GM12801 (cell line): ENCODE results near the gene KPRP.

ENCODE experiments used
- TF ChIP-seq, protein P1 (sequence below): IDR thresholded peaks from one replicate; pipeline ENCODE4 v1.5.1; 2011; ENCODE audit warnings: control low read depth; ENCODE audit not compliant: insufficient read length; ENCODE audit errors: extremely low read depth

The KPRP gene, protein sequence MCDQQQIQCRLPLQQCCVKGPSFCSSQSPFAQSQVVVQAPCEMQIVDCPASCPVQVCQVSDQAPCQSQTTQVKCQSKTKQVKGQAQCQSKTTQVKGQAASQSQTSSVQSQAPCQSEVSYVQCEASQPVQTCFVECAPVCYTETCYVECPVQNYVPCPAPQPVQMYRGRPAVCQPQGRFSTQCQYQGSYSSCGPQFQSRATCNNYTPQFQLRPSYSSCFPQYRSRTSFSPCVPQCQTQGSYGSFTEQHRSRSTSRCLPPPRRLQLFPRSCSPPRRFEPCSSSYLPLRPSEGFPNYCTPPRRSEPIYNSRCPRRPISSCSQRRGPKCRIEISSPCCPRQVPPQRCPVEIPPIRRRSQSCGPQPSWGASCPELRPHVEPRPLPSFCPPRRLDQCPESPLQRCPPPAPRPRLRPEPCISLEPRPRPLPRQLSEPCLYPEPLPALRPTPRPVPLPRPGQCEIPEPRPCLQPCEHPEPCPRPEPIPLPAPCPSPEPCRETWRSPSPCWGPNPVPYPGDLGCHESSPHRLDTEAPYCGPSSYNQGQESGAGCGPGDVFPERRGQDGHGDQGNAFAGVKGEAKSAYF

DNA sequence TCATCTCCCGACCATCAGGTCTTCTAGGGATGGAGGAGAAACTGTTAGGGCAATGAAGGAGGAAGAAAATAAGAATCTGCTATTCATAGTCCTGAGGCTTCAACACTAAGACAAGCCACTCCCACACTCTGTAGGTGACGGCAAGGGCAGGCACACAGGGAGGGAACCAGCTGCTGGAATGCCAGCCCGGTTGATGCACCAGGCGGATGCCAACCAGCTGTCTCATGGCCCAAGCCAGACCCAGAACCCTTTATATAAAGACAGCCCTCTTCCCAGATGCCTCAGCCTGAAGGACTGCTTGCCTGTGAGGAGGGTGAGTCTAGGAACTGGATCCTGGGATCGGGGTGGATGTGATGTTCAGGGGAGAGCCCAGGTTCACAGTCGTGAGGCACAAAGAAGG, at the start of gene KPRP:
Gene KPRP (plus strand): TSS at position 279 of the 400 bp plus-strand sequence. CDS start 1,564 bp downstream, outside the sequence.
- TF ChIP-seq, protein P1, sequence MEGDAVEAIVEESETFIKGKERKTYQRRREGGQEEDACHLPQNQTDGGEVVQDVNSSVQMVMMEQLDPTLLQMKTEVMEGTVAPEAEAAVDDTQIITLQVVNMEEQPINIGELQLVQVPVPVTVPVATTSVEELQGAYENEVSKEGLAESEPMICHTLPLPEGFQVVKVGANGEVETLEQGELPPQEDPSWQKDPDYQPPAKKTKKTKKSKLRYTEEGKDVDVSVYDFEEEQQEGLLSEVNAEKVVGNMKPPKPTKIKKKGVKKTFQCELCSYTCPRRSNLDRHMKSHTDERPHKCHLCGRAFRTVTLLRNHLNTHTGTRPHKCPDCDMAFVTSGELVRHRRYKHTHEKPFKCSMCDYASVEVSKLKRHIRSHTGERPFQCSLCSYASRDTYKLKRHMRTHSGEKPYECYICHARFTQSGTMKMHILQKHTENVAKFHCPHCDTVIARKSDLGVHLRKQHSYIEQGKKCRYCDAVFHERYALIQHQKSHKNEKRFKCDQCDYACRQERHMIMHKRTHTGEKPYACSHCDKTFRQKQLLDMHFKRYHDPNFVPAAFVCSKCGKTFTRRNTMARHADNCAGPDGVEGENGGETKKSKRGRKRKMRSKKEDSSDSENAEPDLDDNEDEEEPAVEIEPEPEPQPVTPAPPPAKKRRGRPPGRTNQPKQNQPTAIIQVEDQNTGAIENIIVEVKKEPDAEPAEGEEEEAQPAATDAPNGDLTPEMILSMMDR, result no peak

DNA sequence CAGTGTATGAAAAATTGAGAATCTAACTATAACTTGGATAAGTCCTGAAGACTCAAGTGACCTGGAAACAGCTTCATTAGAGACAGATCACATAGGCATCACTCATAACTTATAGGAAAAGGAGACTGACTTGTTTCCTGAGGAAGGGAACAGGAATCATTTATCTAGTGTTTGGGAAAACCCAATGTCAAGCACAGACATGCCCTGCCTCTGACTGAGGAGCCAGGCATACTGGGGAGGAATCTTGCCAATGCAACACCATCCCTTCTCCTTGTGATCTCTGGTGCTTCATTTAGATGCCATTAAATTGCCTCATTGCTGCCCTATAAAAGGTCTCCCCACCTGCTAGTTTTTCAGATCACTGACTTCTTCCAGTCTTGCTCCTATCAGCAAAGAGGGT, 39.6 kb upstream of the KPRP start:
- TF ChIP-seq, protein P1, result no peak

DNA sequence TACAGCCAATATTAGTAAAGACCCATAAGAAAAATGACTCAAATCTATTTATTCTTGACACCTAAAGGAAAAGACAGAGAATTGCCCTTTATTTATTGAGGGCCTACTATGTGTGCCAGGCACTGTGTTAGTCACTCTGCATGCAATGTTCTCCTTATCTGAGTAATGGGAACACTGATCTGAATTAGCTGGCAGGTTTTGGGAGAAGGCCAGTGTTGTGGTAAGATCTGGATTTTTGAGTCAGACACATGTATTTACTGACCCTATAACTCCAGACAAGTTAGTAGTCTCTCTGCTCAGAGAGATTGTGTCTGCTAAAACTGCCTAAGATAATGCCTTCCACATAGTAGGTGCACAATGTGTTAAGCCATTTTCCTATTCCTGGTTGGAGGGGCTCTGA, 32.6 kb upstream of the KPRP start:
- TF ChIP-seq, protein P1, result no peak

DNA sequence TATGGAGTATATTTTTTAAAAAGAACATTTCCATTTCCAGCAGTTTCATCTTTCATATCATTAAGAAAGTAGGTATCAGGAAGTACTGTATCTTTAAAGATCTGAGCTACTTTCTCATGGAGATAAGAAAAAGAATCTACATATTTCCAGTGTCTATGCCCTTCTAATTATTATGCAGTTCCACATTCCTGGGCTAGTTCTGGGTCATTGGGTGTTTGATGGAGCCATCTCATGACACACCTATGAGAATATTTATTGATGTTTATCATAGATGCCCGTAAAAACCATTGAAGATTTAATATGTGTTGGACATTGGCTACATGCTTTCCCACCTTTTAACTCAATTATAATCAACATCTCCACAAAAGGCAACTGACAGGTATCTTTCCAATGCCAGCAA, 28.8 kb upstream of the KPRP start:
- TF ChIP-seq, protein P1, result no peak

DNA sequence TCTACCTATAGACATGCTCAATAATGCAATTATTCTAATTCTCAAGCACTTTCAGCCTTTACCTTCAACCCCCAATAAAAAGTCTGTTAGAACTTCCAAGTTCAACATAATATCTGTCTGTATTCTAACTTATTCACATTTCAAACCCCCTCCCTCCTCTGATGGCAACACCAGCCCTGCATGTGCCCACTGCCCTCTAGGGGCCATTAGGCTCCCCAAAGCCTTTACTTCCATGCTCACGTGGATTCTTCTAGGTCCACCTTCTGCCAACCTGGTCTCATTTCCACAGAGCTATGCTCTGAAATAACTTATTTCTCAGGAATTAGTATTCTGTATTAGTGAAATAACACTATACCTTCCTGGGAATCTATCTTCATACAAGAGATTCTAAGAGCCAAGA, 22.2 kb upstream of the KPRP start:
- TF ChIP-seq, protein P1, result no peak

DNA sequence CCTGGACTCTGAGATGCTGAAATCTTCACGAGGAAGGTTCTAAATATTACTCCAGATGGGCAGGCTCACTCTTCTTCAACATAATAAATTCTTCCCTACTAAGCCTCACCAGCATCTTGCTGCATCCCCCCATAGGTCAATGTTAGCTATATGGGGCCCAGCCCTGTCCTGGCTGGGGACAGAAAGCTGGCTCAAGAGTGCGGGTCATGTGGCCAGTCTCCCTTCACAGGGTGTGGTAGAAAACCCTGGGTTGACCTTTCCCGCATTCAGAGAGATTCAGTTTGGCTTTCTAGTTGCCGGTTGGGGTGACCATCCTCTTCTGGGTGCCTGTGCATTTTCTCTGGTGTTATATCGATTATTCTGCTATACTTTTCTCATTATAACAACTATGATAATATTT, 19.8 kb upstream of the KPRP start:
- TF ChIP-seq, protein P1, result no peak

DNA sequence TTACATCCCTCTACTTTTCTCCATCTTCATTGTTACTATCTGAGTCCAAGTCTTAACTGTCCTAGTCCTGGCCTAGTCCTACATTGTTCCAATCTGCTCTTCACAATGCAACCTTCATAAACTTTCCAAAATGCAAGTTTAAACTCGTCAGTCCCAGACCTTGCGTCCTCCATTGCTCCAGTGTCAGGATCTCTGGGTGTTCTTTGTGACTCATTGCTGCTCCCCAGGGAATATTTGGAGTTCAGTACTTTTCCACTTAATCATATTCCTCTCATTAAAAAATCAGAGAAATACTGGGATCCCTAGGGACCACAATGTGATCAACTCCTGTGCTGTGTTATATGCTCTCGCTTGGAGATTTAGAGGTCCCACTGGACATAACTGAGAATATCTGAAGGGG, 18.0 kb upstream of the KPRP start:
- TF ChIP-seq, protein P1, result no peak
